Gastrocnemius medialis (tissue), 4 donors: ENCODE measurements around the gene LRTM2.

Source experiments
- CTCF ChIP-seq, 5 experiments: fragments of 450-650 bp in 3 of 5; fragments of 200-600 bp in 2 of 5; sonication (generic) in 2 of 5; IDR thresholded peaks in 4 of 5; conservative IDR thresholded peaks in 1 of 5; 1 replicate in 4 of 5; 2 replicates in 1 of 5; pipeline ENCODE4 v1.5.1; 2016 to 2019; ENCODE audit warnings: antibody characterized with exemption in 5 of 5, mild to moderate bottlenecking in 3 of 5, moderate library complexity in 3 of 5
- POLR2A ChIP-seq, 2 donors: fragments of 450-650 bp; IDR thresholded peaks; one replicate each; pipeline ENCODE4 v1.6.1; 2017; ENCODE audit warnings: antibody characterized with exemption in 2 of 2, mild to moderate bottlenecking in 2 of 2, moderate library complexity in 2 of 2

- TF ChIP-seq POLR2A (IDR thresholded peaks at IDR 0.05) (no peak), CTCF (IDR thresholded peaks at IDR 0.05 in 4 of 5, conservative IDR thresholded peaks at IDR 0.05 in 1 of 5) (no peak)
Observed at GRCh38 chr12:1823237-1823636, 2.9 kb downstream of the LRTM2 start.
